Breast epithelium (tissue), 3 donors: Measurements from ENCODE around the gene CACNB3.

Source experiments
- POLR2A ChIP-seq: fragments of 450-650 bp; IDR thresholded peaks from one replicate; pipeline ENCODE4 v1.6.1; 2016; ENCODE audit warnings: antibody characterized with exemption, mild to moderate bottlenecking, moderate library complexity
- POLR2AphosphoS5 ChIP-seq, 3 donors: sonication (generic); formaldehyde crosslinking; IDR thresholded peaks; one replicate each; pipeline ENCODE4 v1.6.1; 2017; ENCODE audit warnings: antibody characterized with exemption in 3 of 3
- TF ChIP-seq, protein P1 (sequence below), 3 donors: fragments of 450-650 bp; IDR thresholded peaks; one replicate each; pipeline ENCODE4 v1.5.1; 2016 to 2017; ENCODE audit warnings: antibody characterized with exemption in 3 of 3, mild to moderate bottlenecking in 3 of 3, moderate library complexity in 3 of 3

DNA sequence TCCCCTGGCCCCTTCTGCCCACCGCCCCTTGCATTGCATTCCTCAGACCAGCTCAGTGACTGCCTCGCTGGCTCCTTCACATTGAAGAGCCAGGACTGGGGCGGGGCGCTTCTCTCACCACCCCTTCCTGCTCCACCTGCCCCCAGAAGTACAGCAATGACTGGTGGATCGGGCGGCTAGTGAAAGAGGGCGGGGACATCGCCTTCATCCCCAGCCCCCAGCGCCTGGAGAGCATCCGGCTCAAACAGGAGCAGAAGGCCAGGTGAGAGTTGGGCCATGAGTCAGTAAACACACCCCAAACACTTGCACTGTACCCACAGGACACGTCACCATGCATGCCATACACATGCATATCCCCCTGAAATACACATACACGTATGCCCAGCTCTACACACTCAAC lies 5.8 kb downstream of the CACNB3 start:
- TF ChIP-seq, protein P1, sequence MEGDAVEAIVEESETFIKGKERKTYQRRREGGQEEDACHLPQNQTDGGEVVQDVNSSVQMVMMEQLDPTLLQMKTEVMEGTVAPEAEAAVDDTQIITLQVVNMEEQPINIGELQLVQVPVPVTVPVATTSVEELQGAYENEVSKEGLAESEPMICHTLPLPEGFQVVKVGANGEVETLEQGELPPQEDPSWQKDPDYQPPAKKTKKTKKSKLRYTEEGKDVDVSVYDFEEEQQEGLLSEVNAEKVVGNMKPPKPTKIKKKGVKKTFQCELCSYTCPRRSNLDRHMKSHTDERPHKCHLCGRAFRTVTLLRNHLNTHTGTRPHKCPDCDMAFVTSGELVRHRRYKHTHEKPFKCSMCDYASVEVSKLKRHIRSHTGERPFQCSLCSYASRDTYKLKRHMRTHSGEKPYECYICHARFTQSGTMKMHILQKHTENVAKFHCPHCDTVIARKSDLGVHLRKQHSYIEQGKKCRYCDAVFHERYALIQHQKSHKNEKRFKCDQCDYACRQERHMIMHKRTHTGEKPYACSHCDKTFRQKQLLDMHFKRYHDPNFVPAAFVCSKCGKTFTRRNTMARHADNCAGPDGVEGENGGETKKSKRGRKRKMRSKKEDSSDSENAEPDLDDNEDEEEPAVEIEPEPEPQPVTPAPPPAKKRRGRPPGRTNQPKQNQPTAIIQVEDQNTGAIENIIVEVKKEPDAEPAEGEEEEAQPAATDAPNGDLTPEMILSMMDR (IDR thresholded peaks at IDR 0.05), result no peak
- no peak for TF ChIP-seq POLR2A
- no peak for TF ChIP-seq POLR2AphosphoS5 (IDR thresholded peaks at IDR 0.05)
